Activated CD4-positive, CD25-positive, alpha-beta regulatory T cell (primary cell): ENCODE results near the gene ENDOU.
"Not testable (repeated sequence)": the region's sequence is repeated elsewhere in the genome, so short reads cannot be mapped to it uniquely, and the experiment has no call there.

Experiments used
- DNase-seq, 4 experiments: peaks; one replicate each; lab custom pipeline; 2025; lab: John Stamatoyannopoulos, UW

The ENDOU gene

GRCh38 chr12:47686645-47687240 is 38.5 kb downstream of the ENDOU start:
- no peak for DNase-seq

DNA sequence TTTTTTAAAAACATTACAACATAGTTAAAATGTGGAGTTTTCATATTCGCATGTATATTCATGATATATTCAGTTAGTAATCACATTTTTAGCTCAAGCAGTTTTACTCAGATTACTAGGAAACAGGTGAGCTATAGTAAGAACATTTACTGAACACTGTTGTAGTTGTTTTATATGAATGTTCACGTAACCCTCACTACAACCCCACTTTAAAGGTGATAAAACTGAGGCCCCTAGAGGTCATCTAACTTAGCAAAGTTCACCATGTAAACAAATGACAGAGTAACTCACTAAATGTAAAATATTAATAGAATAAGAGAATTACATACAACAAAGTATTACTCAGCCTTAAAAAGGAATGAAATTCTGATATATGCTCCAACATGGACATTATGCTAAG is 45.5 kb downstream of the ENDOU start:
- DNase-seq = no peak

DNA sequence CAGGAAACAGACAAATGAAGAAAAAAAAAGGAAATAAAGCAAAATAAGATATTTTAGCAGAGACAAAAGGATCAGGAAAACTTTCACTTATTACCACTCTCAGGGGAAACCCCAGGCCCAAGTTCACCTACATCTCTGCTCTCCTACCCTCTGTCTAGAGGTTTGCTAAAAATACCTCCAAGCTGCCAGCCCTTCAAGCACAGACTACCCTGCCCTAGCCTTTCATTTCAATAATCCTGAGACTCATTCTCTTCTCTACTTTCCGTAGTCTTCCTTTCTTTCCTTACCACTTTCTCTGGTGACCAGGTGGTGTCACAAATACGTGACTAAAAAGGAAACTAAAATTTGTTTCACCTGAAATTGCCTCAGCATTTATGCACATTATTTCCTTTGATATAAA is 53.2 kb downstream of the ENDOU start:
- no peak for DNase-seq

DNA sequence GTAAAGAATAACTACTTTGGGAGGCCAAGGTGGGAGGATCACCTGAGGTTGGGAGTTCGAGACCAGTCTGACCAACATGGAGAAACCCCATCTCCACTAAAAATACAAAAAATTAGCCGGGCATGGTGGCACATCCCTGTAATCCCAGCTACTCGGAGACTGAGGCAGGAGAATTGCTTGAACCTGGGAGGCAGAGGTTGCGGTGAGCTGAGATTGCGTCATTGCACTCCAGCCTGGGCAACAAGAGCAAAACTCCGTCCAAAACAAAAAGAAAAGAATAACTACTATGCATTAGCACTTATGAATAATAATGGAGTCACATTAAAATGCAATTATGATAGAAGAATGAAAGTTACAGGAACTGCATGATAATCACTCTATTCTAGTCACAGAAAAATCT is 57.4 kb downstream of the ENDOU start:
- DNase-seq = not testable (repeated sequence)
